ENCODE results near the gene TMC3. TPM values are rescaled to one million over a fixed set of nuclear protein-coding genes. Genes with fewer than 3 reads are reported as not detected.

Gene TMC3
- total and polyA plus RNA-seq, 10 of the 15 experiments (the other 5 are each of a cell fraction or from before 2014, with no cell fraction given): 0.03 to 0.04 (median 0.04) TPM; not detected in 7

- POLR2A ChIA-PET: no interaction called here
Measured at GRCh38 chr15:81388436-81388770, 14.4 kb upstream of the TMC3 start.

More at GRCh38 chr15:81388436-81388770, 14.4 kb upstream of the TMC3 start:
- SMC1A ChIA-PET (ENCODE audit: uncharacterized antibody, unreplicated experiment): interaction anchor here (1.1 to 1.8 kb wide), 3 partner anchors 11 to 113 kb away, joined by 3 to 6 read pairs (median 3); no protein-coding TSS in a partner anchor
- no peak for ATAC-seq
- Histone ChIP-seq H4K20me1 (ENCODE audit: control insufficient read depth, insufficient read depth) (no peaks in the 10 kb centered on the region), H3K79me2 (ENCODE audit: control insufficient read depth, insufficient read depth, low read length) (no peaks in the 10 kb centered on the region), H3K4me1 (ENCODE audit: control insufficient read depth, insufficient read depth, low read length) (no peaks in the 10 kb centered on the region), H3K4me3 (no peak overlapping the region), H3K9me3 (replicated peaks; ENCODE audit: control insufficient read depth, insufficient read depth, low read length) (no peaks in the 10 kb centered on the region), H3K36me3 (ENCODE audit: control insufficient read depth in 2 of 2, insufficient read depth in 2 of 2, low read length in 1 of 2) (no peaks in the 10 kb centered on the region), H2AFZ (ENCODE audit: control insufficient read depth, low read depth, low read length) (no peak overlapping the region), H3K27me3 (replicated peaks in 1 of 2; ENCODE audit: control insufficient read depth in 2 of 2, insufficient read depth in 2 of 2, low read length in 1 of 2) (no peaks in the 10 kb centered on the region), H3K9ac (ENCODE audit: control insufficient read depth, insufficient read depth, low read length) (no peak overlapping the region), H3K27ac (ENCODE audit: control insufficient read depth, insufficient read depth) (no peak overlapping the region), H3K4me2 (ENCODE audit: control insufficient read depth, insufficient read depth) (no peak overlapping the region)
- intact Hi-C loops (cut with micrococcal nuclease; ENCODE audit: unreplicated experiment) (no loop called here), in situ Hi-C loops (cut with MboI) (no loop called here)
- no TSS peak for BruUV-seq (replicated peaks)
- no peak for DNase-seq (ENCODE audit: low read depth, low spot score)
- WGBS (ENCODE audit: insufficient coverage, insufficient replicate concordance, low lambda C conversion rate, missing lambda C conversion rate): 0% methylated on average over 1 of the region's 1 CpG
- TF ChIP-seq, protein P1, sequence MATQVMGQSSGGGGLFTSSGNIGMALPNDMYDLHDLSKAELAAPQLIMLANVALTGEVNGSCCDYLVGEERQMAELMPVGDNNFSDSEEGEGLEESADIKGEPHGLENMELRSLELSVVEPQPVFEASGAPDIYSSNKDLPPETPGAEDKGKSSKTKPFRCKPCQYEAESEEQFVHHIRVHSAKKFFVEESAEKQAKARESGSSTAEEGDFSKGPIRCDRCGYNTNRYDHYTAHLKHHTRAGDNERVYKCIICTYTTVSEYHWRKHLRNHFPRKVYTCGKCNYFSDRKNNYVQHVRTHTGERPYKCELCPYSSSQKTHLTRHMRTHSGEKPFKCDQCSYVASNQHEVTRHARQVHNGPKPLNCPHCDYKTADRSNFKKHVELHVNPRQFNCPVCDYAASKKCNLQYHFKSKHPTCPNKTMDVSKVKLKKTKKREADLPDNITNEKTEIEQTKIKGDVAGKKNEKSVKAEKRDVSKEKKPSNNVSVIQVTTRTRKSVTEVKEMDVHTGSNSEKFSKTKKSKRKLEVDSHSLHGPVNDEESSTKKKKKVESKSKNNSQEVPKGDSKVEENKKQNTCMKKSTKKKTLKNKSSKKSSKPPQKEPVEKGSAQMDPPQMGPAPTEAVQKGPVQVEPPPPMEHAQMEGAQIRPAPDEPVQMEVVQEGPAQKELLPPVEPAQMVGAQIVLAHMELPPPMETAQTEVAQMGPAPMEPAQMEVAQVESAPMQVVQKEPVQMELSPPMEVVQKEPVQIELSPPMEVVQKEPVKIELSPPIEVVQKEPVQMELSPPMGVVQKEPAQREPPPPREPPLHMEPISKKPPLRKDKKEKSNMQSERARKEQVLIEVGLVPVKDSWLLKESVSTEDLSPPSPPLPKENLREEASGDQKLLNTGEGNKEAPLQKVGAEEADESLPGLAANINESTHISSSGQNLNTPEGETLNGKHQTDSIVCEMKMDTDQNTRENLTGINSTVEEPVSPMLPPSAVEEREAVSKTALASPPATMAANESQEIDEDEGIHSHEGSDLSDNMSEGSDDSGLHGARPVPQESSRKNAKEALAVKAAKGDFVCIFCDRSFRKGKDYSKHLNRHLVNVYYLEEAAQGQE (IDR thresholded peaks at IDR 0.05; ENCODE audit: low read depth, low read length): no peak
- TF ChIP-seq IRF4 (IDR thresholded peaks at IDR 0.05; ENCODE audit: low read depth, low read length) (no peak), ZNF592 (IDR thresholded peaks at IDR 0.05) (no peak), PAX8 (IDR thresholded peaks at IDR 0.05) (no peak)
- FAIRE-seq: no peak
- RAD21 ChIA-PET (ENCODE audit: unreplicated experiment): no interaction called here
- CTCF ChIA-PET: interaction anchor here (0.8 to 1.4 kb wide), 2 partner anchors 122 to 125 kb away, joined by 3 to 5 read pairs; no protein-coding TSS in a partner anchor
